IMR-90 (cell line): Measurements from ENCODE around the gene TMEM131L.

Experiments used
- BHLHE40 ChIP-seq: fragments of 150-350 bp; IDR thresholded peaks from 2 replicates; pipeline ENCODE4 v1.6.1; 2016; ENCODE audit warnings: mild to moderate bottlenecking, low read depth, low read length
- CEBPB ChIP-seq: IDR thresholded peaks from 2 replicates; pipeline ENCODE4 v1.6.1; 2012; ENCODE audit warnings: low read depth, low read length, improper control_type of control experiment
- CTCF ChIP-seq: conservative IDR thresholded peaks from 2 replicates; pipeline ENCODE4 v1.5.1; 2012; ENCODE audit warnings: mild to moderate bottlenecking, low read depth, low read length, improper control_type of control experiment
- ELK1 ChIP-seq: fragments of 150-350 bp; IDR thresholded peaks from 2 replicates; pipeline ENCODE4 v1.6.1; 2016; ENCODE audit warnings: low read depth, mild to moderate bottlenecking, low read length, moderate library complexity, borderline replicate concordance
- NFE2L2 ChIP-seq: fragments of 150-350 bp; IDR thresholded peaks from 2 replicates; pipeline ENCODE4 v1.6.1; 2016; ENCODE audit warnings: low read depth, mild to moderate bottlenecking, low read length
- POLR2A ChIP-seq: IDR thresholded peaks from 2 replicates; pipeline ENCODE4 v1.6.1; 2012; ENCODE audit warnings: mild to moderate bottlenecking, low read depth, low read length
- RAD21 ChIP-seq: IDR thresholded peaks from 2 replicates; pipeline ENCODE4 v1.6.1; 2012; ENCODE audit warnings: low read length, improper control_type of control experiment
- SMC3 ChIP-seq: fragments of 150-350 bp; IDR thresholded peaks from 2 replicates; pipeline ENCODE4 v1.6.1; 2016; ENCODE audit warnings: low read depth, mild to moderate bottlenecking, antibody characterized with exemption, low read length, moderate library complexity
- USF2 ChIP-seq: fragments of 150-350 bp; IDR thresholded peaks from 2 replicates; pipeline ENCODE4 v1.6.1; 2017; ENCODE audit warnings: mild to moderate bottlenecking, antibody characterized with exemption, low read length, low read depth

GRCh38 chr4:153589703-153590595 is 123.8 kb downstream of the TMEM131L start:
- TF ChIP-seq RAD21 (no peak), USF2 (no peak), CEBPB (no peak), POLR2A (no peak), CTCF (no peak), ELK1 (no peak), NFE2L2 (no peak), SMC3 (no peak), BHLHE40 (no peak)
